K562 (cell line): Measurements from ENCODE around the gene ING1. TPM values are rescaled to one million over a fixed set of nuclear protein-coding genes. Genes with fewer than 3 reads are reported as not detected.

Experiments used
- ADNP ChIP-seq: fragments of 200-800 bp; sonication (Bioruptor generic); IDR thresholded peaks from 2 replicates; pipeline ENCODE4 v1.6.1; 2016; ENCODE audit warnings: missing genetic modification characterization, missing compliant biosample characterization
- BRD4 ChIP-seq: fragments of 200-600 bp; sonication (generic); IDR thresholded peaks from 2 replicates; pipeline ENCODE4 v1.6.1; 2017; ENCODE audit warnings: inconsistent platforms
- CBX3 ChIP-seq, 2 experiments: IDR thresholded peaks; 1 replicate in 1 of 2; 2 replicates in 1 of 2; pipeline ENCODE4 v1.6.1; 2012; ENCODE audit warnings: inconsistent platforms in 2 of 2, low read length in 2 of 2, borderline replicate concordance in 1 of 2, control low read depth in 1 of 2
- CLOCK ChIP-seq: fragments of 250-450 bp; sonication (Bioruptor Pico); IDR thresholded peaks from 2 replicates; pipeline ENCODE4 v1.4.0; 2020; ENCODE audit warnings: mild to moderate bottlenecking, moderate library complexity, borderline replicate concordance
- FOXP1 ChIP-seq: sonication (generic); formaldehyde crosslinking; IDR thresholded peaks from 2 replicates; pipeline ENCODE4 v1.8.0; 2022; ENCODE audit warnings: mild to moderate bottlenecking, missing genetic modification reagents
- IRF2 ChIP-seq: sonication (generic); formaldehyde crosslinking; IDR thresholded peaks from 2 replicates; pipeline ENCODE4 v1.8.1; 2022; ENCODE audit warnings: mild to moderate bottlenecking, missing genetic modification reagents
- NFRKB ChIP-seq: fragments of 450-650 bp; IDR thresholded peaks from 2 replicates; pipeline ENCODE4 v1.6.1; 2016; ENCODE audit warnings: low read depth
- PTBP1 ChIP-seq: fragments of 200-400 bp; formaldehyde crosslinking; IDR thresholded peaks from 2 replicates; pipeline ENCODE4 v1.6.1; 2017; ENCODE audit warnings: low read depth, low read length
- PYGO2 ChIP-seq: fragments of 450-650 bp; IDR thresholded peaks from 2 replicates; pipeline ENCODE4 v1.6.1; 2016; ENCODE audit warnings: mild to moderate bottlenecking, missing genetic modification characterization, moderate library complexity, missing compliant biosample characterization
- ZBTB7A ChIP-seq: IDR thresholded peaks from 2 replicates; pipeline ENCODE4 v1.6.1; 2011; ENCODE audit warnings: low read depth, mild to moderate bottlenecking, low read length, moderate library complexity, borderline replicate concordance; ENCODE audit not compliant: control insufficient read depth
- ZEB2 ChIP-seq: fragments of 450-650 bp; IDR thresholded peaks from 2 replicates; pipeline ENCODE4 v1.6.1; 2016
- ZNF24 ChIP-seq: fragments of 450-650 bp; IDR thresholded peaks from 2 replicates; pipeline ENCODE4 v1.6.1; 2016
- ZNF3 ChIP-seq: fragments of 250-450 bp; sonication (Bioruptor Pico); IDR thresholded peaks from 2 replicates; pipeline ENCODE4 v1.5.0; 2021; ENCODE audit warnings: mild to moderate bottlenecking, moderate library complexity
- polyA plus RNA-seq, 8 experiments: library from polyadenylated mRNA; depleted of rRNA in 4 of 8; stranded (reverse) in 5 of 8; unstranded in 3 of 8; fragments of >200 nt; fragmentation: Nextera tagmentation in 2 of 8; fragmentation: Illumina TruSeq in 1 of 8; extraction: Ambion mirVana in 2 of 8; extraction: Trizol in 1 of 8; gene quantifications; 2 replicates each; pipeline versions ENCODE4 v1.2.1 to v1.2.3, GENCODE V29; 2011 to 2014; ENCODE audit warnings: inconsistent platforms in 1 of 8, missing spikeins in 1 of 8
- total RNA-seq, 7 experiments: library from RNA; depleted of rRNA in 6 of 7; stranded (reverse); fragments of >200 nt in 6 of 7; fragmentation: Illumina TruSeq in 2 of 7; extraction: Trizol in 2 of 7; gene quantifications; 2 replicates each; pipeline versions ENCODE4 v1.2.1 to v1.2.3, GENCODE V29; 2011 to 2021; ENCODE audit warnings: low replicate concordance in 1 of 7
- TF ChIP-seq, protein P1 (sequence below): IDR thresholded peaks from 2 replicates; pipeline ENCODE4 v1.6.1; 2011; ENCODE audit warnings: borderline replicate concordance, low read depth, mild to moderate bottlenecking, moderate library complexity, low read length; ENCODE audit not compliant: insufficient read depth, poor library complexity, severe bottlenecking
- TF ChIP-seq, protein P2 (sequence below): sonication (generic); formaldehyde crosslinking; IDR thresholded peaks from 2 replicates; pipeline ENCODE4 v1.8.1; 2023; ENCODE audit warnings: mild to moderate bottlenecking, missing genetic modification reagents
- TF ChIP-seq, protein P3 (sequence below): fragments of 450-650 bp; IDR thresholded peaks from 2 replicates; pipeline ENCODE4 v1.6.1; 2016
- TF ChIP-seq, protein P4 (sequence below): fragments of 450-650 bp; IDR thresholded peaks from 2 replicates; pipeline ENCODE4 v1.6.1; 2016; ENCODE audit warnings: borderline replicate concordance

ING1 gene
- total and polyA plus RNA-seq, 9 of the 15 experiments (the other 6 are each of a cell fraction or from before 2014, with no cell fraction given), result 1.0 to 20.1 (median 8.2) TPM

- TF ChIP-seq, protein P1, sequence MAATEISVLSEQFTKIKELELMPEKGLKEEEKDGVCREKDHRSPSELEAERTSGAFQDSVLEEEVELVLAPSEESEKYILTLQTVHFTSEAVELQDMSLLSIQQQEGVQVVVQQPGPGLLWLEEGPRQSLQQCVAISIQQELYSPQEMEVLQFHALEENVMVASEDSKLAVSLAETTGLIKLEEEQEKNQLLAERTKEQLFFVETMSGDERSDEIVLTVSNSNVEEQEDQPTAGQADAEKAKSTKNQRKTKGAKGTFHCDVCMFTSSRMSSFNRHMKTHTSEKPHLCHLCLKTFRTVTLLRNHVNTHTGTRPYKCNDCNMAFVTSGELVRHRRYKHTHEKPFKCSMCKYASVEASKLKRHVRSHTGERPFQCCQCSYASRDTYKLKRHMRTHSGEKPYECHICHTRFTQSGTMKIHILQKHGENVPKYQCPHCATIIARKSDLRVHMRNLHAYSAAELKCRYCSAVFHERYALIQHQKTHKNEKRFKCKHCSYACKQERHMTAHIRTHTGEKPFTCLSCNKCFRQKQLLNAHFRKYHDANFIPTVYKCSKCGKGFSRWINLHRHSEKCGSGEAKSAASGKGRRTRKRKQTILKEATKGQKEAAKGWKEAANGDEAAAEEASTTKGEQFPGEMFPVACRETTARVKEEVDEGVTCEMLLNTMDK, result peak; percentile 32
- TF ChIP-seq CBX3 (IDR thresholded peaks at IDR 0.05; ENCODE audit: borderline replicate concordance in 1 of 2, low read length in 2 of 2), result no peak
- TF ChIP-seq ZNF24, result no peak
- TF ChIP-seq ZNF3 (CRISPR knock-in tag), result no peak
- no peak for TF ChIP-seq BRD4
- no peak for TF ChIP-seq PYGO2 (tag)
- no peak for TF ChIP-seq FOXP1 (CRISPR knock-in tag)
- no peak for TF ChIP-seq ZBTB7A
- no peak for TF ChIP-seq ZEB2
- TF ChIP-seq, protein P2, sequence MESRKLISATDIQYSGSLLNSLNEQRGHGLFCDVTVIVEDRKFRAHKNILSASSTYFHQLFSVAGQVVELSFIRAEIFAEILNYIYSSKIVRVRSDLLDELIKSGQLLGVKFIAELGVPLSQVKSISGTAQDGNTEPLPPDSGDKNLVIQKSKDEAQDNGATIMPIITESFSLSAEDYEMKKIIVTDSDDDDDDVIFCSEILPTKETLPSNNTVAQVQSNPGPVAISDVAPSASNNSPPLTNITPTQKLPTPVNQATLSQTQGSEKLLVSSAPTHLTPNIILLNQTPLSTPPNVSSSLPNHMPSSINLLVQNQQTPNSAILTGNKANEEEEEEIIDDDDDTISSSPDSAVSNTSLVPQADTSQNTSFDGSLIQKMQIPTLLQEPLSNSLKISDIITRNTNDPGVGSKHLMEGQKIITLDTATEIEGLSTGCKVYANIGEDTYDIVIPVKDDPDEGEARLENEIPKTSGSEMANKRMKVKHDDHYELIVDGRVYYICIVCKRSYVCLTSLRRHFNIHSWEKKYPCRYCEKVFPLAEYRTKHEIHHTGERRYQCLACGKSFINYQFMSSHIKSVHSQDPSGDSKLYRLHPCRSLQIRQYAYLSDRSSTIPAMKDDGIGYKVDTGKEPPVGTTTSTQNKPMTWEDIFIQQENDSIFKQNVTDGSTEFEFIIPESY (CRISPR knock-in tag), result no peak
- no peak for TF ChIP-seq NFRKB
- no peak for TF ChIP-seq PTBP1
- TF ChIP-seq, protein P3, sequence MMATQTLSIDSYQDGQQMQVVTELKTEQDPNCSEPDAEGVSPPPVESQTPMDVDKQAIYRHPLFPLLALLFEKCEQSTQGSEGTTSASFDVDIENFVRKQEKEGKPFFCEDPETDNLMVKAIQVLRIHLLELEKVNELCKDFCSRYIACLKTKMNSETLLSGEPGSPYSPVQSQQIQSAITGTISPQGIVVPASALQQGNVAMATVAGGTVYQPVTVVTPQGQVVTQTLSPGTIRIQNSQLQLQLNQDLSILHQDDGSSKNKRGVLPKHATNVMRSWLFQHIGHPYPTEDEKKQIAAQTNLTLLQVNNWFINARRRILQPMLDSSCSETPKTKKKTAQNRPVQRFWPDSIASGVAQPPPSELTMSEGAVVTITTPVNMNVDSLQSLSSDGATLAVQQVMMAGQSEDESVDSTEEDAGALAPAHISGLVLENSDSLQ, result peak; percentile 95
- TF ChIP-seq, protein P4, sequence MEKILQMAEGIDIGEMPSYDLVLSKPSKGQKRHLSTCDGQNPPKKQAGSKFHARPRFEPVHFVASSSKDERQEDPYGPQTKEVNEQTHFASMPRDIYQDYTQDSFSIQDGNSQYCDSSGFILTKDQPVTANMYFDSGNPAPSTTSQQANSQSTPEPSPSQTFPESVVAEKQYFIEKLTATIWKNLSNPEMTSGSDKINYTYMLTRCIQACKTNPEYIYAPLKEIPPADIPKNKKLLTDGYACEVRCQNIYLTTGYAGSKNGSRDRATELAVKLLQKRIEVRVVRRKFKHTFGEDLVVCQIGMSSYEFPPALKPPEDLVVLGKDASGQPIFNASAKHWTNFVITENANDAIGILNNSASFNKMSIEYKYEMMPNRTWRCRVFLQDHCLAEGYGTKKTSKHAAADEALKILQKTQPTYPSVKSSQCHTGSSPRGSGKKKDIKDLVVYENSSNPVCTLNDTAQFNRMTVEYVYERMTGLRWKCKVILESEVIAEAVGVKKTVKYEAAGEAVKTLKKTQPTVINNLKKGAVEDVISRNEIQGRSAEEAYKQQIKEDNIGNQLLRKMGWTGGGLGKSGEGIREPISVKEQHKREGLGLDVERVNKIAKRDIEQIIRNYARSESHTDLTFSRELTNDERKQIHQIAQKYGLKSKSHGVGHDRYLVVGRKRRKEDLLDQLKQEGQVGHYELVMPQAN, result peak; percentile 78
- no peak for TF ChIP-seq CLOCK (CRISPR knock-in tag)
- TF ChIP-seq IRF2 (CRISPR knock-in tag), result no peak
- no peak for TF ChIP-seq ADNP (tag)
Measured at GRCh38 chr13:110715395-110716246, 2.1 kb downstream of the ING1 start (continued).
